MM.1S (cell line): Measurements from ENCODE around the gene SSTR4.

ENCODE experiments used
- CTCF ChIP-seq: fragments of 300-600 bp; sonication (generic); IDR thresholded peaks from 2 replicates; pipeline ENCODE4 v1.5.1; 2016; ENCODE audit warnings: antibody characterized with exemption, low read length, mixed read lengths
- EZH2 ChIP-seq: fragments of 300-600 bp; sonication (generic); optimal IDR thresholded peaks from 2 replicates; pipeline ENCODE3; 2017; ENCODE audit warnings: low read depth, mild to moderate bottlenecking, antibody characterized with exemption, low read length, mixed read lengths

- TF ChIP-seq EZH2 = no peak
- no peak for TF ChIP-seq CTCF
Measured at GRCh38 chr20:23020230-23021018, 14.7 kb upstream of the SSTR4 start.
